22Rv1 (cell line): ENCODE data around the gene SLC2A9.

Source experiments
- CTCF ChIP-seq: fragments of 450-650 bp; IDR thresholded peaks from 2 replicates; pipeline ENCODE4 v1.5.1; 2017; ENCODE audit warnings: mild to moderate bottlenecking
- ZFX ChIP-seq: fragments of 450-650 bp; IDR thresholded peaks from 2 replicates; pipeline ENCODE4 v1.6.1; 2017; ENCODE audit warnings: antibody characterized with exemption, borderline replicate concordance

- no peak for TF ChIP-seq CTCF
- TF ChIP-seq ZFX: no peak
These were observed 10.6 kb upstream of the SLC2A9 start for GRCh38 chr4:10031668-10032590.
